ENCODE data around the gene CRTC3. TPM values are rescaled to one million over a fixed set of nuclear protein-coding genes. Genes with fewer than 3 reads are reported as not detected.

CRTC3 gene
- total and polyA plus RNA-seq, 2 experiments from 2014 or later, result 15.7 to 17.6 TPM

GRCh38 chr15:90644952-90645725, 115.4 kb downstream of the CRTC3 start:
- H3K36me3 ChIP-seq (replicated peaks; ENCODE audit: insufficient read depth, low read depth), result no peaks in the 10 kb centered on the region
- TF ChIP-seq CTCF (IDR thresholded peaks at IDR 0.05; ENCODE audit: poor library complexity) (no peak), EZH2phosphoT487 (IDR thresholded peaks at IDR 0.05; ENCODE audit: low read depth, severe bottlenecking, unreplicated experiment) (no peak), EZH2 (IDR thresholded peaks at IDR 0.05; ENCODE audit: borderline replicate concordance) (no peak)
- H3K9me2 ChIP-seq (replicated peaks; ENCODE audit: insufficient read depth), result no peaks in the 10 kb centered on the region
- no peak overlapping the region for H3K27ac ChIP-seq
- H3K9me3 ChIP-seq (ENCODE audit: low read depth), result no peaks in the 10 kb centered on the region
- H4K20me1 ChIP-seq (ENCODE audit: insufficient read depth, poor library complexity, severe bottlenecking), result no peaks in the 10 kb centered on the region
- no peaks in the 10 kb centered on the region for H3K27me3 ChIP-seq
- WGBS (ENCODE audit: low lambda C conversion rate, missing lambda C conversion rate), result 88% methylated on average over 9 of the region's 9 CpGs
- H2AFZ ChIP-seq, result no peak overlapping the region
- no peak for DNase-seq (ENCODE audit: low spot score)
- H3K4me2 ChIP-seq, result no peak overlapping the region
- no peak overlapping the region for H3K4me3 ChIP-seq
- H3K4me1 ChIP-seq (ENCODE audit: insufficient read depth), result no peaks in the 10 kb centered on the region
- no peaks in the 10 kb centered on the region for H3K79me2 ChIP-seq

DNA sequence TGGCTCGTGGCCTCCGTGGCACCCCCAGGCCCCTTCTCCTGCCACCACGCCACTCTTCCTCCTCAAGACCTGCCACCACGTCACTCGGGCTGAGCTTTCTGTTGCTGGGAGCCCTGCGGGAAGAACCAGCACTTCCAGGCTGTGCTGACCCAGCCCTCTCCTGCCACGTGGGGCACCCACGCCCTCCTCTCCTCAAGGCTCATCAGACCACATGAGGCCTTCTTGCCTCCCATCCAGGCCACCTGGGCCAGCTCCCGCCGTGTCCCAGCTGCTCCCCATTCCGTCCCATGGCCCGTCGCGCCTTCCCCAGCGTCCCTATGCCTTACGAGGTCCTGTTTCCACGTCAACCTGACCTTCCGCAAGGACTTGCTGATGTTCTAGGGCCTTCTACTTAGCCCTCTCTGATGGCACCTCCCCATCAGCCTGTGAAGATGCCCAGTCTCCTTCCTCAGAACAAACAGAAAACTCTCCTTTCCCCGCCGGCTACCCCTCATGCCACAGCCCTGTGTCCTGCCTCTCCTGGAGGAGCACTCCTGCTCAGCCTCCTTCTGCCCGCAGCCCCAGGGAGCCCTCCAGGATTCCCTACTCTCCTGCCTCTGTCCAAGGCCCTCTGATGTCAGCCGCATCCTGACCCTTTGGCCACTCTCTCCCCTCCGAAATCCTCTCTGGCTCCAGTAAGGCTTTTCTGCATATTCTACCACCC, 116.3 kb downstream of the CRTC3 start:
- Histone ChIP-seq H3K9me2 (replicated peaks; ENCODE audit: insufficient read depth) (no peaks in the 10 kb centered on the region), H3K27ac (no peak overlapping the region), H3K36me3 (replicated peaks; ENCODE audit: insufficient read depth, low read depth) (no peaks in the 10 kb centered on the region), H3K4me3 (no peak overlapping the region), H3K79me2 (no peaks in the 10 kb centered on the region), H3K9me3 (ENCODE audit: low read depth) (no peaks in the 10 kb centered on the region), H2AFZ (no peak overlapping the region), H3K4me2 (no peak overlapping the region), H3K27me3 (no peaks in the 10 kb centered on the region), H4K20me1 (ENCODE audit: insufficient read depth, poor library complexity, severe bottlenecking) (no peaks in the 10 kb centered on the region), H3K4me1 (ENCODE audit: insufficient read depth) (no peaks in the 10 kb centered on the region)
- TF ChIP-seq EZH2phosphoT487 (IDR thresholded peaks at IDR 0.05; ENCODE audit: low read depth, severe bottlenecking, unreplicated experiment) (no peak), EZH2 (IDR thresholded peaks at IDR 0.05; ENCODE audit: borderline replicate concordance) (no peak), CTCF (IDR thresholded peaks at IDR 0.05; ENCODE audit: poor library complexity) (no peak)
- DNase-seq (ENCODE audit: low spot score), result no peak
- 86% methylated on average over 23 of the region's 23 CpGs for WGBS (ENCODE audit: low lambda C conversion rate, missing lambda C conversion rate)

DNA sequence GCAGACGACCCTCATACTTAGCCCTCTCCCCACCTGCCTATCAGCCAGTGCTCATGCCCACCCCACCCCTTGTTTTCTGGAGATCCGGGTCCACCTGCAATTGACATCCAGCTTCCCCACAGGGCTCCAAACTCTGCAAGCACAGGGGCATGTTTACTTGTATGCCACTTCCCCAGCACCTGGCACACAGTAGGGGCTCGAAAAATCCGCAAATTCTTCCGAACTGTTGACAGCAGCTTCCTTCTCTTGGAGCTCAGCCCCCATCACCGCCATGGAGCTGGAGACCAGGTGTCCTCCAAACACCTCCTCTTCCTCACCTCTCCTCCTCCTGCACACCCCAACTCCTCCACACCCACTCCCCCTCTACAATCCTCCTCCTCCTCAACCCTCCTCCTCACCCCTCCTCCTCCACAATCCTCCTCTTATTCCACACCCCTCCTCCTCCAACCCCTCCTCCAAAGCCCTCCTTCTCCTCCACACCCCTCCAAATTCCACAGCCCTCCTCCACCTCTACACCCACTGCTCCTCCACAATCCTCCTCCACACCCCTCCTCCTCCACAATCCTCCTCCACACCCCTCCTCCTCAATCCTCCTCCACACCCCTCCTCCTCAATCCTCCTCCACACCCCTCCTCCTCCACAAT, 117.1 kb downstream of the CRTC3 start:
- 88% methylated on average over 6 of the region's 6 CpGs for WGBS (ENCODE audit: low lambda C conversion rate, missing lambda C conversion rate)
- no peak overlapping the region for H3K4me3 ChIP-seq
- H3K4me2 ChIP-seq, result no peak overlapping the region
- H2AFZ ChIP-seq, result no peak overlapping the region
- no peaks in the 10 kb centered on the region for H3K9me2 ChIP-seq (replicated peaks; ENCODE audit: insufficient read depth)
- H3K27me3 ChIP-seq, result no peaks in the 10 kb centered on the region
- no peaks in the 10 kb centered on the region for H3K4me1 ChIP-seq (ENCODE audit: insufficient read depth)
- no peaks in the 10 kb centered on the region for H3K79me2 ChIP-seq
- no peak for DNase-seq (ENCODE audit: low spot score)
- H3K9me3 ChIP-seq (ENCODE audit: low read depth), result no peaks in the 10 kb centered on the region
- TF ChIP-seq EZH2 (IDR thresholded peaks at IDR 0.05; ENCODE audit: borderline replicate concordance) (no peak), CTCF (IDR thresholded peaks at IDR 0.05; ENCODE audit: poor library complexity) (no peak), EZH2phosphoT487 (IDR thresholded peaks at IDR 0.05; ENCODE audit: low read depth, severe bottlenecking, unreplicated experiment) (no peak)
- no peaks in the 10 kb centered on the region for H4K20me1 ChIP-seq (ENCODE audit: insufficient read depth, poor library complexity, severe bottlenecking)
- H3K27ac ChIP-seq, result no peak overlapping the region
- no peaks in the 10 kb centered on the region for H3K36me3 ChIP-seq (replicated peaks; ENCODE audit: insufficient read depth, low read depth)
